WTC11 (cell line): Measurements from ENCODE around the gene FBN2. TPM values are rescaled to one million over a fixed set of nuclear protein-coding genes. Genes with fewer than 3 reads are reported as not detected.

Experiments used
- ATAC-seq: fragments of 200-7000 bp; cut with Tn5 transposase; 2 replicates; pipeline ENCODE4 v1.10.0; 2021; ENCODE audit warnings: mild to moderate bottlenecking, moderate library complexity
- CTCF ChIA-PET: fragments of 300-600 bp; sonication (Branson Sonifier 250); formaldehyde crosslinking; loops from one replicate; lab custom pipeline; 2021; ENCODE audit warnings: antibody characterized with exemption; lab: Charles Lee
- POLR2A ChIA-PET: fragments of 350-600 bp; sonication (Branson Sonifier 250); formaldehyde crosslinking; loops from one replicate; lab custom pipeline; 2021; ENCODE audit warnings: antibody characterized with exemption; lab: Charles Lee
- DNase-seq: peaks from one replicate; pipeline ENCODE4 v3.0.0; 2021; ENCODE audit warnings: low spot score
- H3K27ac Mint-ChIP-seq: 2 replicates; pipeline ENCODE4 v1.8.0; 2021; ENCODE audit warnings: mixed read lengths
- H3K27me3 Mint-ChIP-seq: 2 replicates; pipeline ENCODE4 v1.8.0; 2021; ENCODE audit warnings: low read depth, mild to moderate bottlenecking, moderate library complexity, mixed read lengths
- H3K36me3 Mint-ChIP-seq: 2 replicates; pipeline ENCODE4 v1.8.0; 2021; ENCODE audit warnings: mixed read lengths
- H3K4me1 Mint-ChIP-seq: 2 replicates; pipeline ENCODE4 v1.8.0; 2022; ENCODE audit warnings: mixed read lengths
- H3K4me3 Mint-ChIP-seq: 2 replicates; pipeline ENCODE4 v1.8.0; 2021; ENCODE audit warnings: mild to moderate bottlenecking, moderate library complexity, mixed read lengths
- H3K9me3 Mint-ChIP-seq: 2 replicates; pipeline ENCODE4 v1.8.0; 2021; ENCODE audit warnings: mixed read lengths
- CTCF ChIP-seq: fragments of 200-600 bp; IDR thresholded peaks from 2 replicates; pipeline ENCODE4 v1.8.0; 2022; ENCODE audit warnings: antibody characterized with exemption
- EMX1 ChIP-seq: fragments of 250-450 bp; sonication (Bioruptor Pico); IDR thresholded peaks from 2 replicates; pipeline ENCODE4 v1.8.0; 2021; ENCODE audit warnings: mild to moderate bottlenecking
- FOXJ3 ChIP-seq: sonication (generic); formaldehyde crosslinking; IDR thresholded peaks from 2 replicates; pipeline ENCODE4 v1.9.0; 2021; ENCODE audit warnings: missing genetic modification reagents, mild to moderate bottlenecking, borderline replicate concordance
- HMGA2 ChIP-seq: fragments of 250-450 bp; sonication (Bioruptor Pico); IDR thresholded peaks from 2 replicates; pipeline ENCODE4 v1.4.0; 2021; ENCODE audit warnings: mild to moderate bottlenecking, moderate library complexity
- JAZF1 ChIP-seq: fragments of 250-450 bp; sonication (Bioruptor Pico); IDR thresholded peaks from 2 replicates; pipeline ENCODE4 v1.9.0; 2021; ENCODE audit warnings: moderate library complexity, mild to moderate bottlenecking, inconsistent platforms
- MLX ChIP-seq: sonication (generic); formaldehyde crosslinking; IDR thresholded peaks from 2 replicates; pipeline ENCODE4 v1.8.1; 2023; ENCODE audit warnings: mild to moderate bottlenecking, missing genetic modification reagents, moderate library complexity
- MXD4 ChIP-seq: fragments of 250-450 bp; sonication (Bioruptor Pico); IDR thresholded peaks from 2 replicates; pipeline ENCODE4 v1.8.0; 2021; ENCODE audit warnings: mild to moderate bottlenecking, moderate library complexity, borderline replicate concordance
- NR1H2 ChIP-seq: sonication (generic); formaldehyde crosslinking; IDR thresholded peaks from 2 replicates; pipeline ENCODE4 v1.9.0; 2021; ENCODE audit warnings: mild to moderate bottlenecking, moderate library complexity, missing genetic modification reagents
- SMAD3 ChIP-seq: sonication (generic); formaldehyde crosslinking; IDR thresholded peaks from 2 replicates; pipeline ENCODE4 v1.8.0; 2022; ENCODE audit warnings: missing genetic modification reagents, mild to moderate bottlenecking, borderline replicate concordance
- USF2 ChIP-seq: sonication (generic); formaldehyde crosslinking; IDR thresholded peaks from 2 replicates; pipeline ENCODE4 v1.8.1; 2023; ENCODE audit warnings: mild to moderate bottlenecking, missing genetic modification reagents, moderate library complexity
- ZNF263 ChIP-seq: sonication (generic); formaldehyde crosslinking; IDR thresholded peaks from 2 replicates; pipeline ENCODE4 v1.8.1; 2022; ENCODE audit warnings: low read depth, mild to moderate bottlenecking, moderate library complexity, missing genetic modification reagents
- ZNF281 ChIP-seq: sonication (generic); formaldehyde crosslinking; IDR thresholded peaks from 2 replicates; pipeline ENCODE4 v1.8.0; 2023; ENCODE audit warnings: mild to moderate bottlenecking, missing genetic modification reagents
- ZNF317 ChIP-seq: sonication (generic); formaldehyde crosslinking; IDR thresholded peaks from 2 replicates; pipeline ENCODE4 v1.8.1; 2023; ENCODE audit warnings: low read depth, mild to moderate bottlenecking, moderate library complexity, missing genetic modification reagents, borderline replicate concordance
- ZNF512 ChIP-seq: sonication (generic); formaldehyde crosslinking; IDR thresholded peaks from 2 replicates; pipeline ENCODE4 v1.8.1; 2022; ENCODE audit warnings: missing genetic modification reagents, borderline replicate concordance
- total RNA-seq: library from RNA; stranded (reverse); gene quantifications from 3 replicates; pipeline ENCODE4 v1.2.3, GENCODE V29; 2021
- TF ChIP-seq, protein P1 (sequence below): sonication (generic); formaldehyde crosslinking; IDR thresholded peaks from 2 replicates; pipeline ENCODE4 v1.8.0; 2022; ENCODE audit warnings: mild to moderate bottlenecking, missing genetic modification reagents
- TF ChIP-seq, protein P2 (sequence below): sonication (generic); formaldehyde crosslinking; IDR thresholded peaks from 2 replicates; pipeline ENCODE4 v1.8.0; 2022; ENCODE audit warnings: mild to moderate bottlenecking, missing genetic modification reagents
- TF ChIP-seq, protein P3 (sequence below): sonication (generic); formaldehyde crosslinking; IDR thresholded peaks from 2 replicates; pipeline ENCODE4 v1.8.1; 2023; ENCODE audit warnings: mild to moderate bottlenecking, missing genetic modification reagents

Gene FBN2
- total RNA-seq, 1 experiment from 2014 or later = 56.7 TPM

DNA sequence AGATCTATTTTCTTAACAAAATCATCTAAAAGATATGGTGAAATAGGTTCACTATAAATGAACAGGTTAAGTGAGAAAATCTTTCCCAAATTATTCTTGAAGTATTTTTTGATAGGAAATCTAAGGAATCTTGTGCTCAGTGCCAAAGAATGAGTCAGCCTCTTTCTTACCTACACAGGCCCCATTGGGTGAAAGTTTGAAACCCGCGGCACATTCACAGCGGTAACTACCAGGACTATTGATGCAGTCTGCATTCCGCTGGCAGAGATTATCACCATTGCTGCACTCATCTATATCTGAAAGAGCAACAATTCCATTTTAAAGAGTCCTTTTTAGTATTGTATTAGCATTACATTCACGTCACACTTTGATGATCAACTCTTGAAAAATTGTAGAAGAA is 232.7 kb downstream of the FBN2 start:
- Mint-ChIP-seq H3K27ac (no peak overlapping the region), H3K4me3 (no peak overlapping the region), H3K27me3 (no peaks in the 10 kb centered on the region), H3K9me3 (no peaks in the 10 kb centered on the region), H3K4me1 (peaks cover 13% of the 10 kb centered on the region), H3K36me3 (peaks cover 13% of the 10 kb centered on the region)
- DNase-seq = no peak
- POLR2A ChIA-PET = no interaction called here
- CTCF ChIA-PET = no interaction called here
- TF ChIP-seq, protein P1, sequence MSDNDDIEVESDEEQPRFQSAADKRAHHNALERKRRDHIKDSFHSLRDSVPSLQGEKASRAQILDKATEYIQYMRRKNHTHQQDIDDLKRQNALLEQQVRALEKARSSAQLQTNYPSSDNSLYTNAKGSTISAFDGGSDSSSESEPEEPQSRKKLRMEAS = no peak
- TF ChIP-seq CTCF (no peak), ZNF512 (CRISPR knock-in tag) (no peak), JAZF1 (CRISPR knock-in tag) (no peak)
- TF ChIP-seq, protein P2, sequence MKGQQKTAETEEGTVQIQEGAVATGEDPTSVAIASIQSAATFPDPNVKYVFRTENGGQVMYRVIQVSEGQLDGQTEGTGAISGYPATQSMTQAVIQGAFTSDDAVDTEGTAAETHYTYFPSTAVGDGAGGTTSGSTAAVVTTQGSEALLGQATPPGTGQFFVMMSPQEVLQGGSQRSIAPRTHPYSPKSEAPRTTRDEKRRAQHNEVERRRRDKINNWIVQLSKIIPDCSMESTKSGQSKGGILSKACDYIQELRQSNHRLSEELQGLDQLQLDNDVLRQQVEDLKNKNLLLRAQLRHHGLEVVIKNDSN (CRISPR knock-in tag) = no peak
- no peak for ATAC-seq

- ATAC-seq = no peak
- no peaks in the 10 kb centered on the region for H3K27me3 Mint-ChIP-seq
- CTCF ChIA-PET = no interaction called here
Measured at GRCh38 chr5:128304791-128305190, 233.3 kb downstream of the FBN2 start.

More at GRCh38 chr5:128304791-128305190, 233.3 kb downstream of the FBN2 start:
- DNase-seq = no peak
- Mint-ChIP-seq H3K36me3 (peaks cover 18% of the 10 kb centered on the region), H3K4me1 (peaks cover 13% of the 10 kb centered on the region), H3K9me3 (no peaks in the 10 kb centered on the region), H3K4me3 (no peak overlapping the region), H3K27ac (no peak overlapping the region)
- TF ChIP-seq NR1H2 (CRISPR knock-in tag) = no peak
- no peak for TF ChIP-seq ZNF263 (CRISPR knock-in tag)
- no peak for TF ChIP-seq FOXJ3 (CRISPR knock-in tag)
- no peak for TF ChIP-seq HMGA2
- no peak for TF ChIP-seq ZNF281 (CRISPR knock-in tag)
- no peak for TF ChIP-seq MLX (CRISPR knock-in tag)
- no peak for TF ChIP-seq EMX1
- no peak for TF ChIP-seq MXD4
- TF ChIP-seq USF2 = no peak
- TF ChIP-seq, protein P3, sequence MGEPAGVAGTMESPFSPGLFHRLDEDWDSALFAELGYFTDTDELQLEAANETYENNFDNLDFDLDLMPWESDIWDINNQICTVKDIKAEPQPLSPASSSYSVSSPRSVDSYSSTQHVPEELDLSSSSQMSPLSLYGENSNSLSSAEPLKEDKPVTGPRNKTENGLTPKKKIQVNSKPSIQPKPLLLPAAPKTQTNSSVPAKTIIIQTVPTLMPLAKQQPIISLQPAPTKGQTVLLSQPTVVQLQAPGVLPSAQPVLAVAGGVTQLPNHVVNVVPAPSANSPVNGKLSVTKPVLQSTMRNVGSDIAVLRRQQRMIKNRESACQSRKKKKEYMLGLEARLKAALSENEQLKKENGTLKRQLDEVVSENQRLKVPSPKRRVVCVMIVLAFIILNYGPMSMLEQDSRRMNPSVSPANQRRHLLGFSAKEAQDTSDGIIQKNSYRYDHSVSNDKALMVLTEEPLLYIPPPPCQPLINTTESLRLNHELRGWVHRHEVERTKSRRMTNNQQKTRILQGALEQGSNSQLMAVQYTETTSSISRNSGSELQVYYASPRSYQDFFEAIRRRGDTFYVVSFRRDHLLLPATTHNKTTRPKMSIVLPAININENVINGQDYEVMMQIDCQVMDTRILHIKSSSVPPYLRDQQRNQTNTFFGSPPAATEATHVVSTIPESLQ = no peak
- TF ChIP-seq ZNF317 (CRISPR knock-in tag) = no peak
- TF ChIP-seq SMAD3 = no peak
- POLR2A ChIA-PET = no interaction called here
